GM23338 (cell line): ENCODE data around the gene DSCAML1. TPM values are rescaled to one million over a fixed set of nuclear protein-coding genes. Genes with fewer than 3 reads are reported as not detected.

Experiments
- ATAC-seq: fragments of 200-7000 bp; cut with Tn5 transposase; 3 replicates; pipeline ENCODE4 v1.9.1; 2020
- DNase-seq: peaks from one replicate; pipeline ENCODE4 v3.0.0-alpha.2; 2015; ENCODE audit warnings: low spot score
- H2AFZ ChIP-seq: fragments of 200-600 bp; sonication (generic); 2 replicates; pipeline ENCODE4 v1.8.0; 2016; ENCODE audit warnings: antibody characterized with exemption, mild to moderate bottlenecking, moderate library complexity
- H3F3A ChIP-seq: fragments of 200-600 bp; sonication (generic); replicated peaks from 2 replicates; pipeline ENCODE4 v1.8.0; 2017; ENCODE audit warnings: antibody characterized with exemption, mixed run types, low read depth
- H3K27ac ChIP-seq: fragments of 200-600 bp; sonication (generic); 2 replicates; pipeline ENCODE4 v1.6.1; 2016; ENCODE audit warnings: low read depth
- H3K27me3 ChIP-seq: fragments of 200-600 bp; sonication (generic); 2 replicates; pipeline ENCODE4 v1.8.0; 2016; ENCODE audit warnings: mild to moderate bottlenecking, mixed run types, moderate library complexity; ENCODE audit not compliant: insufficient read depth
- H3K36me3 ChIP-seq: fragments of 200-600 bp; sonication (generic); 2 replicates; pipeline ENCODE4 v1.8.0; 2016; ENCODE audit warnings: mild to moderate bottlenecking; ENCODE audit not compliant: insufficient read depth
- H3K4me1 ChIP-seq: fragments of 200-600 bp; sonication (generic); 2 replicates; pipeline ENCODE4 v1.8.0; 2016; ENCODE audit warnings: mild to moderate bottlenecking, moderate library complexity; ENCODE audit not compliant: insufficient read depth
- H3K4me2 ChIP-seq: fragments of 200-600 bp; sonication (generic); 2 replicates; pipeline ENCODE4 v1.7.1; 2017; ENCODE audit warnings: mixed run types
- H3K4me3 ChIP-seq: fragments of 200-600 bp; sonication (generic); 2 replicates; pipeline ENCODE4 v1.6.1; 2016; ENCODE audit warnings: mixed run types
- H3K79me2 ChIP-seq: fragments of 200-600 bp; sonication (generic); replicated peaks from 2 replicates; pipeline ENCODE4 v1.8.0; 2017; ENCODE audit warnings: mild to moderate bottlenecking; ENCODE audit not compliant: insufficient read depth
- H3K9me2 ChIP-seq: fragments of 200-600 bp; sonication (generic); 2 replicates; pipeline ENCODE4 v1.8.0; 2017; ENCODE audit not compliant: insufficient read depth
- H4K20me1 ChIP-seq: fragments of 200-600 bp; sonication (generic); replicated peaks from 2 replicates; pipeline ENCODE4 v1.8.0; 2017; ENCODE audit warnings: mild to moderate bottlenecking; ENCODE audit not compliant: insufficient read depth
- H3K27ac Mint-ChIP-seq: 2 replicates; pipeline ENCODE4 v1.8.0; 2020; ENCODE audit warnings: inconsistent platforms, mild to moderate bottlenecking, moderate library complexity, mixed read lengths
- H3K27me3 Mint-ChIP-seq: 3 replicates; pipeline ENCODE4 v1.8.0; 2022; ENCODE audit warnings: low read depth, mild to moderate bottlenecking, moderate library complexity, mixed read lengths, inconsistent platforms; ENCODE audit not compliant: insufficient read depth, poor library complexity
- H3K36me3 Mint-ChIP-seq: 3 replicates; pipeline ENCODE4 v1.8.0; 2021; ENCODE audit warnings: low read depth, mild to moderate bottlenecking, inconsistent platforms, moderate library complexity, mixed read lengths
- H3K4me1 Mint-ChIP-seq: 3 replicates; pipeline ENCODE4 v1.8.0; 2020; ENCODE audit warnings: mild to moderate bottlenecking, inconsistent platforms, mixed read lengths
- H3K4me3 Mint-ChIP-seq: 3 replicates; pipeline ENCODE4 v1.8.0; 2021; ENCODE audit warnings: moderate library complexity, mild to moderate bottlenecking, inconsistent platforms, mixed read lengths
- H3K9me3 Mint-ChIP-seq: 3 replicates; pipeline ENCODE4 v1.8.0; 2020; ENCODE audit warnings: moderate library complexity, mild to moderate bottlenecking, inconsistent platforms, mixed read lengths
- CREB1 ChIP-seq: fragments of 250-450 bp; sonication (Bioruptor Pico); IDR thresholded peaks from 2 replicates; pipeline ENCODE4 v1.5.0; 2020; ENCODE audit warnings: low read depth, mild to moderate bottlenecking, moderate library complexity
- CTCF ChIP-seq, 2 experiments: fragments of 200-600 bp in 1 of 2; sonication (generic) in 1 of 2; conservative IDR thresholded peaks; 2 replicates each; pipeline versions ENCODE4 v1.5.1 to v1.6.1; 2016 to 2017; ENCODE audit warnings: antibody characterized with exemption in 2 of 2, low read depth in 2 of 2, mild to moderate bottlenecking in 2 of 2, moderate library complexity in 1 of 2
- ETS1 ChIP-seq: IDR thresholded peaks from 2 replicates; pipeline ENCODE4 v1.6.1; 2016; ENCODE audit warnings: antibody characterized with exemption
- EZH2 ChIP-seq: fragments of 200-600 bp; sonication (generic); IDR thresholded peaks from one replicate; pipeline ENCODE4 v1.8.0; 2017; ENCODE audit warnings: antibody characterized with exemption, mild to moderate bottlenecking, low read depth; ENCODE audit not compliant: unreplicated experiment
- EZH2phosphoT487 ChIP-seq: fragments of 200-600 bp; sonication (generic); IDR thresholded peaks from one replicate; pipeline ENCODE4 v1.8.1; 2018; ENCODE audit warnings: antibody characterized with exemption; ENCODE audit not compliant: unreplicated experiment
- JUNB ChIP-seq: IDR thresholded peaks from one replicate; pipeline ENCODE4 v1.6.1; 2016; ENCODE audit warnings: antibody characterized with exemption; ENCODE audit not compliant: unreplicated experiment
- NANOG ChIP-seq: IDR thresholded peaks from 2 replicates; pipeline ENCODE4 v1.6.1; 2016; ENCODE audit warnings: antibody characterized with exemption, borderline replicate concordance
- POLR2AphosphoS5 ChIP-seq: IDR thresholded peaks from 2 replicates; pipeline ENCODE4 v1.6.1; 2016; ENCODE audit warnings: antibody characterized with exemption, low read depth
- REST ChIP-seq: IDR thresholded peaks from one replicate; pipeline ENCODE4 v1.6.1; 2018; ENCODE audit warnings: antibody characterized with exemption; ENCODE audit not compliant: unreplicated experiment
- STAT1 ChIP-seq: IDR thresholded peaks from one replicate; pipeline ENCODE4 v1.6.1; 2016; ENCODE audit warnings: antibody characterized with exemption; ENCODE audit not compliant: unreplicated experiment
- ZNF114 ChIP-seq: fragments of 250-450 bp; sonication (Bioruptor Pico); IDR thresholded peaks from 2 replicates; pipeline ENCODE4 v1.5.0; 2020; ENCODE audit warnings: mild to moderate bottlenecking, moderate library complexity
- ZNF331 ChIP-seq: fragments of 250-450 bp; sonication (Bioruptor Pico); IDR thresholded peaks from 2 replicates; pipeline ENCODE4 v1.5.0; 2020; ENCODE audit warnings: low read depth, mild to moderate bottlenecking, moderate library complexity
- ZNF462 ChIP-seq: fragments of 250-450 bp; sonication (Bioruptor Pico); IDR thresholded peaks from 2 replicates; pipeline ENCODE4 v1.5.0; 2020; ENCODE audit warnings: mild to moderate bottlenecking, moderate library complexity
- polyA plus RNA-seq: library from polyadenylated mRNA; unstranded; fragments of >200 nt; fragmentation: Nextera tagmentation; extraction: Ambion mirVana; gene quantifications from 2 replicates; pipeline ENCODE4 v1.2.1, GENCODE V29; 2016
- total RNA-seq: library from RNA; depleted of rRNA; stranded (reverse); fragments of >200 nt; shearing (Covaris generic); gene quantifications from 2 replicates; pipeline ENCODE4 v1.2.3, GENCODE V29; 2014

Gene DSCAML1
- total and polyA plus RNA-seq, 2 experiments from 2014 or later: 0.17 TPM; not detected in 1

GRCh38 chr11:117610045-117610444 is 187.0 kb downstream of the DSCAML1 start:
- DNase-seq (no peak), ATAC-seq (no peak)
- H3K4me1 Mint-ChIP-seq: peaks cover 46% of the 10 kb centered on the region
- no peaks in the 10 kb centered on the region for H3K36me3 Mint-ChIP-seq
- H3K4me3 Mint-ChIP-seq: no peak overlapping the region
- H3K27me3 Mint-ChIP-seq: peaks cover 8% of the 10 kb centered on the region
- H3K27ac ChIP-seq: no peak overlapping the region
- H3K27me3 ChIP-seq: no peaks in the 10 kb centered on the region
- no peak overlapping the region for H3K4me3 ChIP-seq
- peaks cover 34% of the 10 kb centered on the region for H3K4me1 ChIP-seq
- TF ChIP-seq ZNF462 (CRISPR knock-in tag) (no peak), CREB1 (CRISPR knock-in tag) (no peak), ZNF331 (CRISPR knock-in tag) (no peak), EZH2 (no peak), EZH2phosphoT487 (no peak), ETS1 (no peak), CTCF (conservative IDR thresholded peaks at IDR 0.05; ENCODE audit: low read depth in 2 of 2) (no peak), ZNF114 (no peak), NANOG (no peak), REST (no peak), STAT1 (no peak), JUNB (no peak), POLR2AphosphoS5 (no peak)
- no peaks in the 10 kb centered on the region for H3K9me2 ChIP-seq
- H3K9me3 Mint-ChIP-seq: no peaks in the 10 kb centered on the region
- no peaks in the 10 kb centered on the region for H3F3A ChIP-seq
- H2AFZ ChIP-seq: no peak overlapping the region
- no peaks in the 10 kb centered on the region for H3K79me2 ChIP-seq
- no peak overlapping the region for H3K27ac Mint-ChIP-seq
- H3K4me2 ChIP-seq: no peak overlapping the region
- no peaks in the 10 kb centered on the region for H4K20me1 ChIP-seq
- no peaks in the 10 kb centered on the region for H3K36me3 ChIP-seq
